K562 (cell line): ENCODE data around the gene RNF20. TPM values are rescaled to one million over a fixed set of nuclear protein-coding genes. Genes with fewer than 3 reads are reported as not detected.

ENCODE experiments used
- ATAC-seq: fragments of 200-7000 bp; cut with Tn5 transposase; 3 replicates; pipeline ENCODE4 v1.9.1; 2020; ENCODE audit warnings: moderate library complexity
- Bru-seq: library from RNA; stranded (reverse); fragments of 400-500 nt; gene quantifications from one replicate; lab custom pipeline; 2021; lab: Mats Ljungman, UMichigan
- BruChase-seq, 2 experiments: library from RNA; stranded (reverse); fragments of 400-500 nt; gene quantifications; one replicate each; lab custom pipeline; 2021; lab: Mats Ljungman, UMichigan
- BruUV-seq: library from RNA; stranded (reverse); fragments of 400-500 nt; replicated peaks from 2 replicates; lab custom pipeline; 2021; lab: Mats Ljungman, UMichigan
- CTCF ChIA-PET: fragments of 300-600 bp; formaldehyde crosslinking; extraction: SDS; loops from one replicate; lab custom pipeline; 2021; ENCODE audit warnings: low intra/inter-chr PET ratio; lab: Yijun Ruan, JAX
- POLR2A ChIA-PET: fragments of 300-600, 350-650 bp; sonication (Branson Sonifier 250); formaldehyde crosslinking; extraction: SDS; loops from one replicate; lab custom pipeline; 2021; ENCODE audit warnings: antibody characterized with exemption, inconsistent platforms; lab: Yijun Ruan, JAX
- DNase-seq, 4 experiments: peaks; one replicate each; pipeline versions ENCODE4 v3.0.0 to v3.0.0-alpha.2; 2011 to 2018; ENCODE audit warnings: low spot score in 3 of 4, mixed read lengths in 3 of 4; ENCODE audit errors: extremely low read depth in 1 of 4
- FAIRE-seq: peaks from 2 replicates; lab custom pipeline; 2011; peaks lifted over from hg19 to GRCh38; lab: Jason Lieb, UNC
- H2AFZ ChIP-seq: 2 replicates; pipeline ENCODE4 v1.6.0; 2011; ENCODE audit warnings: low read depth, low read length, control low read depth, inconsistent platforms
- H3K27ac ChIP-seq: fragments of 200-600 bp; 3 replicates; pipeline ENCODE4 v1.8.0; 2011; ENCODE audit warnings: low read depth, mild to moderate bottlenecking, control low read depth, inconsistent platforms, low read length, moderate library complexity, mixed read lengths; ENCODE audit errors: extremely low read depth
- H3K27me3 ChIP-seq, 2 experiments: fragments of 300-600 bp in 1 of 2; 2 replicates in 1 of 2; 3 replicates in 1 of 2; pipeline versions ENCODE4 v1.6.0 to v1.8.0; 2011; ENCODE audit warnings: inconsistent platforms in 2 of 2, low read length in 2 of 2, mild to moderate bottlenecking in 1 of 2, mixed read lengths in 1 of 2, moderate library complexity in 1 of 2; ENCODE audit not compliant: control insufficient read depth in 2 of 2, insufficient read depth in 2 of 2
- H3K36me3 ChIP-seq: fragments of 300-600 bp; 3 replicates; pipeline ENCODE4 v1.8.0; 2011; ENCODE audit warnings: mild to moderate bottlenecking, low read length, inconsistent platforms; ENCODE audit not compliant: control insufficient read depth, insufficient read depth
- H3K4me1 ChIP-seq, 2 experiments: fragments of 200-600 bp in 1 of 2; replicated peaks in 1 of 2; 2 replicates in 1 of 2; 3 replicates in 1 of 2; pipeline versions ENCODE4 v1.5.1 to v1.8.0; 2011; ENCODE audit warnings: inconsistent platforms in 2 of 2, low read length in 2 of 2, mild to moderate bottlenecking in 1 of 2, mixed read lengths in 1 of 2, moderate library complexity in 1 of 2; ENCODE audit not compliant: control insufficient read depth in 2 of 2, insufficient read depth in 2 of 2
- H3K4me2 ChIP-seq: 2 replicates; pipeline ENCODE4 v1.6.1; 2011; ENCODE audit warnings: low read length, control low read depth, inconsistent platforms, mixed read lengths; ENCODE audit not compliant: insufficient read depth
- H3K4me3 ChIP-seq: fragments of 200-600 bp; sonication (generic), shearing (Covaris generic); 2 replicates; pipeline ENCODE4 v1.5.1; 2016; ENCODE audit warnings: control low read depth, inconsistent platforms
- H3K79me2 ChIP-seq: fragments of 200-600 bp; 3 replicates; pipeline ENCODE4 v1.8.0; 2011; ENCODE audit warnings: low read length, inconsistent platforms; ENCODE audit not compliant: control insufficient read depth, insufficient read depth
- H3K9ac ChIP-seq, 2 experiments: 2 replicates each; pipeline versions ENCODE4 v1.6.0 to v1.6.1; 2011; ENCODE audit warnings: low read depth in 2 of 2, low read length in 2 of 2, control low read depth in 1 of 2, inconsistent platforms in 1 of 2, mild to moderate bottlenecking in 1 of 2, mixed read lengths in 1 of 2; ENCODE audit not compliant: insufficient read depth in 1 of 2
- H3K9me1 ChIP-seq: one replicate; pipeline ENCODE4 v1.6.0; 2011; ENCODE audit warnings: inconsistent platforms, mild to moderate bottlenecking, low read length, moderate library complexity; ENCODE audit not compliant: control insufficient read depth, insufficient read depth
- H3K9me3 ChIP-seq: replicated peaks from 2 replicates; pipeline ENCODE4 v1.5.1; 2011; ENCODE audit warnings: low read depth, low read length, inconsistent platforms; ENCODE audit not compliant: control insufficient read depth, insufficient read depth
- H4K20me1 ChIP-seq: replicated peaks from 2 replicates; pipeline ENCODE4 v1.6.1; 2011; ENCODE audit warnings: low read length, inconsistent platforms, mixed read lengths; ENCODE audit not compliant: control insufficient read depth, insufficient read depth
- EWSR1 ChIP-seq: fragments of 450-650 bp; IDR thresholded peaks from 2 replicates; pipeline ENCODE4 v1.6.1; 2018; ENCODE audit warnings: borderline replicate concordance, mild to moderate bottlenecking, low read depth, moderate library complexity; ENCODE audit not compliant: partially characterized antibody
- MED1 ChIP-seq: sonication (generic); formaldehyde crosslinking; IDR thresholded peaks from 2 replicates; pipeline ENCODE4 v1.8.1; 2023; ENCODE audit warnings: missing genetic modification reagents, borderline replicate concordance
- NFXL1 ChIP-seq: fragments of 450-650 bp; formaldehyde crosslinking; IDR thresholded peaks from 2 replicates; pipeline ENCODE4 v1.4.0; 2021; ENCODE audit warnings: mild to moderate bottlenecking
- PYGO2 ChIP-seq: fragments of 450-650 bp; IDR thresholded peaks from 2 replicates; pipeline ENCODE4 v1.6.1; 2016; ENCODE audit warnings: mild to moderate bottlenecking, missing genetic modification characterization, moderate library complexity, missing compliant biosample characterization
- SRSF7 ChIP-seq: fragments of 200-400 bp; formaldehyde crosslinking; optimal IDR thresholded peaks from 2 replicates; pipeline ENCODE3; 2017; ENCODE audit warnings: mild to moderate bottlenecking, low read depth, low read length
- TAL1 ChIP-seq: fragments of 450-650 bp; IDR thresholded peaks from 2 replicates; pipeline ENCODE4 v1.6.1; 2016; ENCODE audit warnings: mild to moderate bottlenecking
- ZBTB7A ChIP-seq: IDR thresholded peaks from 2 replicates; pipeline ENCODE4 v1.6.1; 2011; ENCODE audit warnings: low read depth, mild to moderate bottlenecking, low read length, moderate library complexity, borderline replicate concordance; ENCODE audit not compliant: control insufficient read depth
- ZNF282 ChIP-seq: sonication (generic); formaldehyde crosslinking; IDR thresholded peaks from 2 replicates; pipeline ENCODE4 v1.8.1; 2023; ENCODE audit warnings: missing genetic modification reagents
- WGBS: fragments of 100-300 bp; shearing (Covaris generic); methylation state at CpG from one replicate; pipeline ENCODE4 v1.1.6; 2016; ENCODE audit warnings: low coverage, mixed read lengths; ENCODE audit not compliant: insufficient coverage; ENCODE audit errors: missing lambda C conversion rate; 5-methylcytosine and 5-hydroxymethylcytosine counted together
- in situ Hi-C: fragments of 300-500 bp; cut with MboI; formaldehyde crosslinking; loops from 4 replicates; pipeline ENCODE4 v1.15.0; 2018; ENCODE audit warnings: inconsistent platforms, mixed read lengths
- intact Hi-C: fragments of 100-400 bp; cut with micrococcal nuclease; formaldehyde crosslinking; loops from 2 replicates; pipeline ENCODE4 v1.14.2; 2022
- long read RNA-seq, 3 experiments: library from polyadenylated mRNA in 2 of 3; library from RNA in 1 of 3; unstranded in 2 of 3; stranded (forward) in 1 of 3; transcript quantifications; one replicate each; pipeline ENCODE4 v2.0.0, GENCODE V29; 2019 to 2022
- polyA minus RNA-seq, 3 experiments: library from RNA; depleted of rRNA, polyadenylated mRNA; stranded (reverse); fragments of >200 nt; gene quantifications; 2 replicates each; pipeline ENCODE4 v1.2.3, GENCODE V29; 2011
- polyA plus RNA-seq, 8 experiments: library from polyadenylated mRNA; depleted of rRNA in 4 of 8; stranded (reverse) in 5 of 8; unstranded in 3 of 8; fragments of >200 nt; fragmentation: Nextera tagmentation in 2 of 8; fragmentation: Illumina TruSeq in 1 of 8; extraction: Ambion mirVana in 2 of 8; extraction: Trizol in 1 of 8; gene quantifications; 2 replicates each; pipeline versions ENCODE4 v1.2.1 to v1.2.3, GENCODE V29; 2011 to 2014; ENCODE audit warnings: inconsistent platforms in 1 of 8, missing spikeins in 1 of 8
- total RNA-seq, 7 experiments: library from RNA; depleted of rRNA in 6 of 7; stranded (reverse); fragments of >200 nt in 6 of 7; fragmentation: Illumina TruSeq in 2 of 7; extraction: Trizol in 2 of 7; gene quantifications; 2 replicates each; pipeline versions ENCODE4 v1.2.1 to v1.2.3, GENCODE V29; 2011 to 2021; ENCODE audit warnings: low replicate concordance in 1 of 7
- TF ChIP-seq, protein P1 (sequence below): fragments of 200-400 bp; formaldehyde crosslinking; IDR thresholded peaks from 2 replicates; pipeline ENCODE4 v1.6.1; 2017; ENCODE audit warnings: mild to moderate bottlenecking, low read depth, low read length, moderate library complexity

RNF20 gene, protein sequence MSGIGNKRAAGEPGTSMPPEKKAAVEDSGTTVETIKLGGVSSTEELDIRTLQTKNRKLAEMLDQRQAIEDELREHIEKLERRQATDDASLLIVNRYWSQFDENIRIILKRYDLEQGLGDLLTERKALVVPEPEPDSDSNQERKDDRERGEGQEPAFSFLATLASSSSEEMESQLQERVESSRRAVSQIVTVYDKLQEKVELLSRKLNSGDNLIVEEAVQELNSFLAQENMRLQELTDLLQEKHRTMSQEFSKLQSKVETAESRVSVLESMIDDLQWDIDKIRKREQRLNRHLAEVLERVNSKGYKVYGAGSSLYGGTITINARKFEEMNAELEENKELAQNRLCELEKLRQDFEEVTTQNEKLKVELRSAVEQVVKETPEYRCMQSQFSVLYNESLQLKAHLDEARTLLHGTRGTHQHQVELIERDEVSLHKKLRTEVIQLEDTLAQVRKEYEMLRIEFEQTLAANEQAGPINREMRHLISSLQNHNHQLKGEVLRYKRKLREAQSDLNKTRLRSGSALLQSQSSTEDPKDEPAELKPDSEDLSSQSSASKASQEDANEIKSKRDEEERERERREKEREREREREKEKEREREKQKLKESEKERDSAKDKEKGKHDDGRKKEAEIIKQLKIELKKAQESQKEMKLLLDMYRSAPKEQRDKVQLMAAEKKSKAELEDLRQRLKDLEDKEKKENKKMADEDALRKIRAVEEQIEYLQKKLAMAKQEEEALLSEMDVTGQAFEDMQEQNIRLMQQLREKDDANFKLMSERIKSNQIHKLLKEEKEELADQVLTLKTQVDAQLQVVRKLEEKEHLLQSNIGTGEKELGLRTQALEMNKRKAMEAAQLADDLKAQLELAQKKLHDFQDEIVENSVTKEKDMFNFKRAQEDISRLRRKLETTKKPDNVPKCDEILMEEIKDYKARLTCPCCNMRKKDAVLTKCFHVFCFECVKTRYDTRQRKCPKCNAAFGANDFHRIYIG
- 11.4 and 18.1 TPM in 2 replicates for total RNA-seq (2011; cell fraction: chromatin; rRNA removed; ENCODE audit: low replicate concordance)
- 4.0 and 5.4 TPM in 2 replicates for total RNA-seq (2011; cell fraction: nucleolus; rRNA removed)
- 7.6 and 8.2 TPM in 2 replicates for total RNA-seq (2011; cell fraction: nucleoplasm; rRNA removed)
- total RNA-seq (2014; rRNA removed) (12.7 and 13.9 TPM in 2 replicates), total RNA-seq (2014; rRNA removed; fragmentation: Illumina TruSeq; extraction: Trizol) (22.9 and 30.4 TPM in 2 replicates), total RNA-seq (2015; rRNA removed; fragmentation: Illumina TruSeq; extraction: Trizol) (24.3 and 25.0 TPM in 2 replicates), total RNA-seq (2021) (21.2 and 23.3 TPM in 2 replicates), polyA plus RNA-seq (2011; rRNA removed) (14.2 and 22.5 TPM in 2 replicates), polyA plus RNA-seq (2014; fragmentation: Illumina TruSeq; extraction: Trizol) (19.4 and 22.1 TPM in 2 replicates), polyA plus RNA-seq (2014; fragmentation: Nextera tagmentation; extraction: Ambion mirVana) (10 to 100 TPM in 1 of 2 experiments, 1 to 10 TPM in 1; 5.5 to 11.2 TPM), polyA plus RNA-seq (2014; rRNA removed) (15.0 and 18.0 TPM in 2 replicates), polyA minus RNA-seq (2011; rRNA and poly(A)+ RNA removed) (39.5 and 39.8 TPM in 2 replicates), Bru-seq, nascent RNA (percentile 71 among the genes with signal in this experiment), BruChase-seq, experiment 1, labeled RNA remaining after a 2-hour chase (percentile 70 among the genes with signal in this experiment), BruChase-seq, experiment 2, labeled RNA remaining after a 6-hour chase (percentile 73 among the genes with signal in this experiment)
- 3.4 and 8.2 TPM in 2 replicates for polyA plus RNA-seq (2011; cell fraction: cytosol; rRNA removed)
- 9.0 and 11.0 TPM in 2 replicates for polyA plus RNA-seq (2011; cell fraction: nucleus; rRNA removed)
- 23.2 and 23.5 TPM in 2 replicates for polyA plus RNA-seq (2012)
- 8.5 and 9.6 TPM in 2 replicates for polyA minus RNA-seq (2011; cell fraction: cytosol; rRNA and poly(A)+ RNA removed)
- 6.3 and 12.3 TPM in 2 replicates for polyA minus RNA-seq (2011; cell fraction: nucleus; rRNA and poly(A)+ RNA removed)
- long read RNA-seq, experiment 1, transcript RNF20-202 (20 exons, 3,940 nt): major isoform, 27 of 58 reads
- long read RNA-seq, experiment 1, partial matches to known transcripts: 26 of 58 reads
- long read RNA-seq, experiment 1, other reads (novel, unspliced or antisense): 5 of 58 reads
- long read RNA-seq, experiment 2, partial matches to known transcripts: 13 of 15 reads
- long read RNA-seq, experiment 2, other reads (novel, unspliced or antisense): 1 of 15 reads
- long read RNA-seq, experiment 3, partial matches to known transcripts: 21 of 23 reads
- long read RNA-seq, experiment 3, other reads (novel, unspliced or antisense): 1 of 23 reads

DNA sequence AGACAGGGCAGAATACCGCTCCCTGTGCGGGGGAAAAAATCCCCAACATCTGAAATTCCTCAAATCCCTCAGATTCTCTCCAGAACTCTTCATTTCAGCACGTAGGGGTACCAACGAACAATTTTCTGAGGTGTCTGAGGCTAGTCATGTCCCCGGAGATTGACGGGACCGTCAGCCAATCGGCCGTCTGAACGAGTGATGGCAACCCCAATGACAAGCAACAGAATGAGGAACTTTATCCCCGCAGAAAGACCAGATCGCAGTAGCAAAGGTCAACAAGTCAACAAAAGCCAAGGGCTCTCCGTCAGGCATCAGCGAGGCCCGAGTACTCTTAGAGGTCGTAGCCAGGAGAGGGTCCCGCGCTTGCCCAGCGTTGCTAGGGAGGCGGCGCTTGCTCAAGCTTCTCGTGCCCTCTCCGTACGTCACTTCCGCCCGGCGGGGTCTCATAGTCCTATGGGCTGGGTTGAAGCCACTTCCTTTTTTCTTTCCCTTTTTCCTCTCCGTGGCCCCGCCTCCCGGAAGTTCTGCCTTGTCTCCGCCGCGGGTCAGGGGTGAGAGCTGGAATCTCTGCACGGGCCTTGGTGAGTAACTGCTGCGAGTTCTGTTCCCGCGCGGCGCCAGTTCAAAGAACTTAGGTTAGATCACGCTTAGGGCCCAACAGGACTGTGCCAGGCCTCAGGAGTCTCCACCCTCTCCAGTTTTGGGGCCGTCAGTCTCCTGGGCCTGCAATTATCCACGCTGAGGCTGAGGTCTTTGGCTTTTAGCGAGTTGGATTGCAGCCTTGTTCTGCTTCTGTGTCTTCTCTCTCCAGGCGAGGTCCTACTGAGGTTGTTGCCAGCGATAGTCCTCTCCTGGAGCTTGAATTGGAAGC lies at the start of gene RNF20:
Gene RNF20, plus strand, starts transcription at position 520 of the 871 bp plus-strand sequence. CDS start 1,571 bp downstream, outside the sequence.
- intact Hi-C loops: loop anchor here (2.0 to 10.0 kb wide), 3 partner anchors 135 to 819 kb away; partner anchors contain the start of genes MRPL50 and ZNF189
- FAIRE-seq: peak; percentile 99
- WGBS: 2% methylated on average over 43 of the region's 45 CpGs
- TF ChIP-seq TAL1 (no peak), ZNF282 (no peak), PYGO2 (tag) (no peak), NFXL1 (CRISPR knock-in tag) (no peak), EWSR1 (no peak), SRSF7 (no peak), ZBTB7A (no peak), MED1 (CRISPR knock-in tag) (no peak)
- TF ChIP-seq, protein P1, sequence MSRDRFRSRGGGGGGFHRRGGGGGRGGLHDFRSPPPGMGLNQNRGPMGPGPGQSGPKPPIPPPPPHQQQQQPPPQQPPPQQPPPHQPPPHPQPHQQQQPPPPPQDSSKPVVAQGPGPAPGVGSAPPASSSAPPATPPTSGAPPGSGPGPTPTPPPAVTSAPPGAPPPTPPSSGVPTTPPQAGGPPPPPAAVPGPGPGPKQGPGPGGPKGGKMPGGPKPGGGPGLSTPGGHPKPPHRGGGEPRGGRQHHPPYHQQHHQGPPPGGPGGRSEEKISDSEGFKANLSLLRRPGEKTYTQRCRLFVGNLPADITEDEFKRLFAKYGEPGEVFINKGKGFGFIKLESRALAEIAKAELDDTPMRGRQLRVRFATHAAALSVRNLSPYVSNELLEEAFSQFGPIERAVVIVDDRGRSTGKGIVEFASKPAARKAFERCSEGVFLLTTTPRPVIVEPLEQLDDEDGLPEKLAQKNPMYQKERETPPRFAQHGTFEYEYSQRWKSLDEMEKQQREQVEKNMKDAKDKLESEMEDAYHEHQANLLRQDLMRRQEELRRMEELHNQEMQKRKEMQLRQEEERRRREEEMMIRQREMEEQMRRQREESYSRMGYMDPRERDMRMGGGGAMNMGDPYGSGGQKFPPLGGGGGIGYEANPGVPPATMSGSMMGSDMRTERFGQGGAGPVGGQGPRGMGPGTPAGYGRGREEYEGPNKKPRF: no peak

More for the DNA sequence above, at the start of gene RNF20:
- peak within 1 kb of the TSS; percentile 97 for H3K27ac ChIP-seq
- peaks cover 10% of the 10 kb centered on the region for H3K79me2 ChIP-seq
- DNase-seq: peak; percentile 96 to 99 (median 96)
- H3K4me1 ChIP-seq: peaks cover 0 to 4% of the 10 kb centered on the region in 2 experiments; a peak in 1 of 5 replicates
- peak within 1 kb of the TSS; percentile 98 for H3K4me2 ChIP-seq
- peaks cover 27% of the 10 kb centered on the region; the same call in 1 of the 3 replicates for H3K36me3 ChIP-seq
- H3K9ac ChIP-seq: peak within 1 kb of the TSS; percentile 81 to 91
- H2AFZ ChIP-seq: peak within 1 kb of the TSS; percentile 100
- no peaks in the 10 kb centered on the region for H3K9me3 ChIP-seq
- ATAC-seq: peak; percentile 98
- no peaks in the 10 kb centered on the region for H3K27me3 ChIP-seq
- no peaks in the 10 kb centered on the region for H4K20me1 ChIP-seq
- no peaks in the 10 kb centered on the region for H3K9me1 ChIP-seq
- no TSS peak for BruUV-seq
- in situ Hi-C loops: loop anchor here (5.0 to 25.0 kb wide), 2 partner anchors 86 to 821 kb away; no protein-coding TSS in a partner anchor
- ChIA-PET POLR2A (interaction anchor here (0.7 to 1.9 kb wide), 3 partner anchors 9 to 352 kb away, joined by 3 to 6 read pairs (median 5); partner anchors contain the start of genes MRPL50 and ZNF189), CTCF (interaction anchor here (1.5 kb wide), 1 partner anchor 85 kb away, joined by 5 read pairs; no protein-coding TSS in a partner anchor)
- peak within 1 kb of the TSS; percentile 69 for H3K4me3 ChIP-seq
